Epithelial cell of esophagus (primary cell): ENCODE measurements around the gene SNN.

Source experiments
- DNase-seq: peaks from one replicate; pipeline ENCODE4 v3.0.0; 2010; ENCODE audit warnings: low read depth
- H3K4me3 ChIP-seq: 2 replicates; pipeline ENCODE4 v1.5.1; 2011; ENCODE audit warnings: mild to moderate bottlenecking, low read length, control low read depth
- CTCF ChIP-seq: IDR thresholded peaks from 2 replicates; pipeline ENCODE4 v1.5.1; 2011; ENCODE audit warnings: low read depth, mild to moderate bottlenecking, low read length, control low read depth, inconsistent platforms; ENCODE audit not compliant: insufficient read depth; ENCODE audit errors: missing control alignments

The SNN gene

GRCh38 chr16:11727796-11728543 is 59.7 kb downstream of the SNN start:
- no peak for TF ChIP-seq CTCF
- no peak overlapping the region for H3K4me3 ChIP-seq

More at GRCh38 chr16:11727796-11728543, 59.7 kb downstream of the SNN start:
- DNase-seq: no peak
